ENCODE data around the gene HMCES.

DNA sequence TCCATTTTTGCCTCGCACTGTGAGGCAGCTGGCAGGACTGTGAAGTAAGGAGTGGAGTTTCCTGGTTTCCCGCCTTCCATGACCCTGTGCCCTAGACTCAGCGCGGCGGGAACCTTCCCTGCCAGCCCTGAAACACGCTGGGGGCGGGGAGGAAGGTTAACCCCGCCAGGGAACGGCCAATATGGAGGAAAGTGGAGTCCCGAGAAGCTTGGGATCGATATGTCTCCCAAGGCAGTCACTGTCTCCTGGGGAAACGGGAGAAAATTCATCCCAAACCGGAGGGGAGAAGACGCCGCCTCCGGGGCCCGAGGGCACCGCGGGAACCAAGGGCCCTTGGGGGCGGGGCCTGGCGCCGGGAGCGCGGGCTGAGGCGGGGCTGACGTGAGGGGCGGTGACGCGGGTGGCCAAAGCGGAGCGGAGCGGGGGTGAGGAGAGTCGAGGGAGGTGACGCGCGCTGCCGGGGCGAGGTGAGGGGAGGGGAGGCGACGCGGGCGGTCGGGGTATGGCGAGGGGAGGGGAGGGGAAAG, at the start of gene HMCES:
- TF ChIP-seq, protein P1, sequence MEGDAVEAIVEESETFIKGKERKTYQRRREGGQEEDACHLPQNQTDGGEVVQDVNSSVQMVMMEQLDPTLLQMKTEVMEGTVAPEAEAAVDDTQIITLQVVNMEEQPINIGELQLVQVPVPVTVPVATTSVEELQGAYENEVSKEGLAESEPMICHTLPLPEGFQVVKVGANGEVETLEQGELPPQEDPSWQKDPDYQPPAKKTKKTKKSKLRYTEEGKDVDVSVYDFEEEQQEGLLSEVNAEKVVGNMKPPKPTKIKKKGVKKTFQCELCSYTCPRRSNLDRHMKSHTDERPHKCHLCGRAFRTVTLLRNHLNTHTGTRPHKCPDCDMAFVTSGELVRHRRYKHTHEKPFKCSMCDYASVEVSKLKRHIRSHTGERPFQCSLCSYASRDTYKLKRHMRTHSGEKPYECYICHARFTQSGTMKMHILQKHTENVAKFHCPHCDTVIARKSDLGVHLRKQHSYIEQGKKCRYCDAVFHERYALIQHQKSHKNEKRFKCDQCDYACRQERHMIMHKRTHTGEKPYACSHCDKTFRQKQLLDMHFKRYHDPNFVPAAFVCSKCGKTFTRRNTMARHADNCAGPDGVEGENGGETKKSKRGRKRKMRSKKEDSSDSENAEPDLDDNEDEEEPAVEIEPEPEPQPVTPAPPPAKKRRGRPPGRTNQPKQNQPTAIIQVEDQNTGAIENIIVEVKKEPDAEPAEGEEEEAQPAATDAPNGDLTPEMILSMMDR (IDR thresholded peaks at IDR 0.05 in 8 of 11, conservative IDR thresholded peaks at IDR 0.05 in 3 of 11): peak in 2 of 11 experiments; percentile 30 to 32
- peak; percentile 87 to 95 (median 95) for TF ChIP-seq POLR2AphosphoS5 (IDR thresholded peaks at IDR 0.05)

Measured in spleen (tissue), 7 donors.